Cardiac fibroblast (primary cell): ENCODE data around the gene ATP5PB.

Experiments
- DNase-seq, 2 donors: peaks; one replicate each; pipeline versions ENCODE4 v3.0.0 to v3.0.0-alpha.2; 2010; ENCODE audit warnings: low read depth in 2 of 2
- H3K4me3 ChIP-seq, 2 donors: replicated peaks in 1 of 2; 1 replicate in 1 of 2; 2 replicates in 1 of 2; pipeline ENCODE4 v1.5.1; 2011; ENCODE audit warnings: low read depth in 2 of 2, low read length in 2 of 2, mild to moderate bottlenecking in 2 of 2, moderate library complexity in 1 of 2
- TF ChIP-seq, protein P1 (sequence below): IDR thresholded peaks from one replicate; pipeline ENCODE4 v1.5.1; 2011; ENCODE audit warnings: low read depth, mild to moderate bottlenecking, low read length, inconsistent platforms

The ATP5PB gene

GRCh38 chr1:111422546-111423391, 26.5 kb upstream of the ATP5PB start:
- TF ChIP-seq, protein P1, sequence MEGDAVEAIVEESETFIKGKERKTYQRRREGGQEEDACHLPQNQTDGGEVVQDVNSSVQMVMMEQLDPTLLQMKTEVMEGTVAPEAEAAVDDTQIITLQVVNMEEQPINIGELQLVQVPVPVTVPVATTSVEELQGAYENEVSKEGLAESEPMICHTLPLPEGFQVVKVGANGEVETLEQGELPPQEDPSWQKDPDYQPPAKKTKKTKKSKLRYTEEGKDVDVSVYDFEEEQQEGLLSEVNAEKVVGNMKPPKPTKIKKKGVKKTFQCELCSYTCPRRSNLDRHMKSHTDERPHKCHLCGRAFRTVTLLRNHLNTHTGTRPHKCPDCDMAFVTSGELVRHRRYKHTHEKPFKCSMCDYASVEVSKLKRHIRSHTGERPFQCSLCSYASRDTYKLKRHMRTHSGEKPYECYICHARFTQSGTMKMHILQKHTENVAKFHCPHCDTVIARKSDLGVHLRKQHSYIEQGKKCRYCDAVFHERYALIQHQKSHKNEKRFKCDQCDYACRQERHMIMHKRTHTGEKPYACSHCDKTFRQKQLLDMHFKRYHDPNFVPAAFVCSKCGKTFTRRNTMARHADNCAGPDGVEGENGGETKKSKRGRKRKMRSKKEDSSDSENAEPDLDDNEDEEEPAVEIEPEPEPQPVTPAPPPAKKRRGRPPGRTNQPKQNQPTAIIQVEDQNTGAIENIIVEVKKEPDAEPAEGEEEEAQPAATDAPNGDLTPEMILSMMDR = no peak
- DNase-seq = no peak
- H3K4me3 ChIP-seq = no peak overlapping the region

GRCh38 chr1:111424281-111424680, 25.0 kb upstream of the ATP5PB start:
- TF ChIP-seq, protein P1 = no peak
- no peak for DNase-seq
- no peak overlapping the region for H3K4me3 ChIP-seq

GRCh38 chr1:111436726-111437125, 12.5 kb upstream of the ATP5PB start:
- no peak overlapping the region for H3K4me3 ChIP-seq
- TF ChIP-seq, protein P1 = no peak
- peak in 1 of 2 donors; percentile 40 for DNase-seq

DNA sequence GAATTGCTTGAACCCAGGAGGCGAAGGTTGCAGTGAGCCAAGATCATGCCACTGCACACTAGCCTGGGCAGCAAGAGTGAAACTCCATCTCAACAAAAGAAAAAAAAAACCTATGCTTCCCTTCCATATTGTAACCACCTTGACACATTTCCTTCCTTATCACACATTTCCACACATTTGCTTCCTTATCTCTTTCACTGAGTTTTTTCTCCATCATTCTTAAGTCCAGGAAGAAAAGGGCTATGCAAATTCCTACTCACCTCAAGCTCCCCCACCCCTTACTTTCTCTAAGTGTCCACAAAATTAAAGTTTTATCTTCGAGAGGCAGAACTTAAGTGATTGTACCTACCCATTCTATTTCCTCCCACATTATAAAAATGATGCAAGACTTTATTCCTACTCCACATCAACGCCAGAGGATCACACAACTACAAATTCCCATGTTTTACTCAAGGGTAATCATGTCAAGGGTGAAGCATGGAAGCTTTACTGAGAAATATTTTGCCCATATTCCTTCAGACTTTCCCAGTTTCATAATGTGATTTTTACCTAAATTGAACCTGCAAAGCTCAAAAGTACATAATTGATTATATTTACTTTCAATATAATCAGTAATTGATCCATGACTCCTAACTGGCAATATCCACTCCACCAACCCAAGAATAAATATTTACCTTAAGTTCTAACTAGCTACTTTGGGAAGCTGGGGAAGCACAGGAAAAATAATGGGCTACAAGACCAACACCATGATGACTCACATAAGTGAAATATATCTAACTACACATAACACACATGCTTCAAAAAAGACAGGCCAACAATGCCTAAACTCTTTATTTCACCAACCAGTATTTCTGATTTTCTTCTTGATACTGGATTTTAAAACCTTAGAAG, 9.6 kb upstream of the ATP5PB start:
- no peak for DNase-seq
- TF ChIP-seq, protein P1 = no peak
- no peak overlapping the region for H3K4me3 ChIP-seq

DNA sequence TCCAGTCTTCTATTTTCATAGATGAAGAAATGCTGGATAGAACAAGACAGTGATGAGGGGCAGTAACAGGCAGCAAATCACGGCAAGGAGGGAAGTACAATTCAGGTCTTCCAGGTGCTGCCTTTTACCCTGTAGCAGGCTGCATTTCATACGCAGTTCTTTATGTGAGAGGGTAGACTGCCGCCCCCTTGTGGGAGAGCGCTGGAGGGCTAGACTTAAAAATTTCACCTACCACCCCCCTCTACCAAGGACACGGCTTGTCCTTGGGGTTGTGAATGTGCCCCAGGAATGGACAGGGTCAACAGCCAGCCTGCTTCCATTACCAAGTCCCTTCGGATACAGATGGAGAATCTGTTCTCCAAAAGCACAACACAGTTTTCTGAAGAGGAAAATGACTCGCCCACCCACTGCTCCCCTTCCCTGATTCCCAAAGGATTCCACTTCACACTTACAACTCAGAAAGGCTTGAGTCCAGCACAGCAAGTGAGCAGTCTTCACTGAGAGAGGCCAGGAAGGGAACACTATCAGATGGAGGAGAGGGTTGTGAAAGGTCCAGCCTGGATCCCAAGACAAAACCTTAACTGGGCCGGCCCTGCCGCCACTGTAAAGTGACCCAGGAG, 7.6 kb upstream of the ATP5PB start:
- peak; percentile 36 for DNase-seq
- TF ChIP-seq, protein P1 = peak; percentile 56
- no peak overlapping the region for H3K4me3 ChIP-seq

GRCh38 chr1:111442457-111442856, 6.8 kb upstream of the ATP5PB start:
- TF ChIP-seq, protein P1 = no peak
- no peak overlapping the region for H3K4me3 ChIP-seq
- no peak for DNase-seq
